HL-60 (cell line): ENCODE measurements around the gene RBL2.
"Not testable (repeated sequence)": the region's sequence is repeated elsewhere in the genome, so short reads cannot be mapped to it uniquely, and the experiment has no call there.

ENCODE experiments used
- DNase-seq, 2 experiments: peaks; one replicate each; pipeline ENCODE4 v3.0.0-alpha.2; 2010 to 2020; ENCODE audit warnings: low read depth in 1 of 2, low spot score in 1 of 2
- H3K27ac ChIP-seq: fragments of 250-450 bp; sonication (Bioruptor Pico); replicated peaks from 2 replicates; pipeline ENCODE4 v1.5.1; 2020; ENCODE audit warnings: mild to moderate bottlenecking, moderate library complexity
- H3K27me3 ChIP-seq: fragments of 250-450 bp; sonication (Bioruptor Pico); 2 replicates; pipeline ENCODE4 v1.5.1; 2021; ENCODE audit warnings: mild to moderate bottlenecking, moderate library complexity; ENCODE audit not compliant: insufficient read depth, poor library complexity, severe bottlenecking
- H3K4me3 ChIP-seq: replicated peaks from 2 replicates; pipeline ENCODE4 v1.5.1; 2011; ENCODE audit warnings: mild to moderate bottlenecking, control low read depth, low read length; ENCODE audit not compliant: insufficient read depth
- GABPA ChIP-seq: IDR thresholded peaks from 2 replicates; pipeline ENCODE4 v1.6.1; 2012; ENCODE audit warnings: low read depth
- POLR2AphosphoS5 ChIP-seq: IDR thresholded peaks from 2 replicates; pipeline ENCODE4 v1.6.1; 2012; ENCODE audit warnings: low read depth
- REST ChIP-seq: IDR thresholded peaks from 2 replicates; pipeline ENCODE4 v1.6.1; 2012; ENCODE audit warnings: low read depth; ENCODE audit not compliant: insufficient replicate concordance
- SPI1 ChIP-seq: IDR thresholded peaks from 2 replicates; pipeline ENCODE4 v1.6.1; 2012; ENCODE audit warnings: low read depth, mild to moderate bottlenecking, borderline replicate concordance
- TF ChIP-seq, protein P1 (sequence below): IDR thresholded peaks from one replicate; pipeline ENCODE4 v1.5.1; 2011; ENCODE audit warnings: low read length, control low read depth, inconsistent platforms; ENCODE audit not compliant: insufficient read depth

The RBL2 gene

GRCh38 chr16:53511403-53512280 lies 77.4 kb downstream of the RBL2 start:
- Histone ChIP-seq H3K27me3 (no peaks in the 10 kb centered on the region), H3K4me3 (no peak overlapping the region), H3K27ac (no peak overlapping the region)
- no peak for DNase-seq
- TF ChIP-seq, protein P1, sequence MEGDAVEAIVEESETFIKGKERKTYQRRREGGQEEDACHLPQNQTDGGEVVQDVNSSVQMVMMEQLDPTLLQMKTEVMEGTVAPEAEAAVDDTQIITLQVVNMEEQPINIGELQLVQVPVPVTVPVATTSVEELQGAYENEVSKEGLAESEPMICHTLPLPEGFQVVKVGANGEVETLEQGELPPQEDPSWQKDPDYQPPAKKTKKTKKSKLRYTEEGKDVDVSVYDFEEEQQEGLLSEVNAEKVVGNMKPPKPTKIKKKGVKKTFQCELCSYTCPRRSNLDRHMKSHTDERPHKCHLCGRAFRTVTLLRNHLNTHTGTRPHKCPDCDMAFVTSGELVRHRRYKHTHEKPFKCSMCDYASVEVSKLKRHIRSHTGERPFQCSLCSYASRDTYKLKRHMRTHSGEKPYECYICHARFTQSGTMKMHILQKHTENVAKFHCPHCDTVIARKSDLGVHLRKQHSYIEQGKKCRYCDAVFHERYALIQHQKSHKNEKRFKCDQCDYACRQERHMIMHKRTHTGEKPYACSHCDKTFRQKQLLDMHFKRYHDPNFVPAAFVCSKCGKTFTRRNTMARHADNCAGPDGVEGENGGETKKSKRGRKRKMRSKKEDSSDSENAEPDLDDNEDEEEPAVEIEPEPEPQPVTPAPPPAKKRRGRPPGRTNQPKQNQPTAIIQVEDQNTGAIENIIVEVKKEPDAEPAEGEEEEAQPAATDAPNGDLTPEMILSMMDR = no peak
- TF ChIP-seq POLR2AphosphoS5 = no peak
- no peak for TF ChIP-seq GABPA
- no peak for TF ChIP-seq SPI1
- TF ChIP-seq REST = no peak

DNA sequence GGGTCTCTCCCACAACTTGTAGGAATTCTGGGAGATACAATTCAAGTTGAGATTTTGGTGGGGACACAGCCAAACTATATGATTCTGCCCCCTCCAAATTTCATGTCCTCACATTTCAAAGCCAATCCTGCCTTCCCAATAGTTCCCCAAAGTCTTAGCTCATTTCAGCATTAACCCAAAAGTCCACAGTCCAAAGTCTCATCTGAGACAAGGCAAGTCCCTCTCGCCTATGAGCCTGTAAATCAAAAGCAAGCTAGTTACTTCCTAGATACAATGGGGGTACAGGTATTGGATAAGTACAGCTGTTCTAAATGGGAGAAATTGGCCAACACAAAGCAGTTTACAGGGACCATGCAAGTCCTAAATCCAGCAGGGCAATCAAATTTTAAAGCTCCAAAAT lies 78.5 kb downstream of the RBL2 start:
- H3K27ac ChIP-seq, DNase-seq, H3K4me3 ChIP-seq, H3K27me3 ChIP-seq: not testable (repeated sequence)

DNA sequence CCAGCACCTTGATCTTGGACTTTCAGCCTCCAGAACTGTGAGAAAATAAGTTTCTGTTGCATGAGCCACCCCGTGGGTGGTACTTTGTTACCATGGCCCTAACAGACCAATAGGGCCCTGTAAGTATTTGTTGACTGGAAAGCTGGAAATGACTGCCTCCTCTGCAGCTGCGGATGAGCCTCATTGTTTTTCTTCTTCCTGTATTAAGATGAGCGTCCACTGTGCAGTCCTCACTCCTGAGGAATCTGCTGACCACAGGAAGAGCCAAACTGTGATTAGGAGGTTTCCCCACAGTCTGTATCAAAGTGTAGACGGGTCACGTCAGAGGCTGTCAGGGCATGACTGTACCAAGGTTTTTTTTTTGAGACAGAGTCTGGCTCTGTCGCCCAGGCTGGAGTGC lies 81.0 kb downstream of the RBL2 start:
- TF ChIP-seq POLR2AphosphoS5 = no peak
- Histone ChIP-seq H3K27ac (no peak overlapping the region), H3K4me3 (no peak overlapping the region), H3K27me3 (peaks cover 3% of the 10 kb centered on the region)
- DNase-seq = no peak

GRCh38 chr16:53515811-53516210 lies 81.5 kb downstream of the RBL2 start:
- no peak for TF ChIP-seq POLR2AphosphoS5
- no peak for TF ChIP-seq SPI1
- no peak for TF ChIP-seq REST
- TF ChIP-seq GABPA = no peak
- TF ChIP-seq, protein P1 = no peak
- DNase-seq = no peak
- H3K27ac ChIP-seq = no peak overlapping the region
- H3K4me3 ChIP-seq = no peak overlapping the region
- peaks cover 3% of the 10 kb centered on the region for H3K27me3 ChIP-seq

GRCh38 chr16:53517851-53518250 lies 83.6 kb downstream of the RBL2 start:
- H3K27me3 ChIP-seq = peaks cover 3% of the 10 kb centered on the region
- no peak overlapping the region for H3K27ac ChIP-seq
- TF ChIP-seq POLR2AphosphoS5 (no peak), SPI1 (no peak), GABPA (no peak), REST (no peak)
- TF ChIP-seq, protein P1 = no peak
- H3K4me3 ChIP-seq = no peak overlapping the region
- no peak for DNase-seq
